HEK293 (cell line): ENCODE measurements around the gene ZFP36L1.

Experiments
- CTCF ChIA-PET: fragments of 350-600 bp; formaldehyde crosslinking; extraction: SDS; loops from one replicate; lab custom pipeline; 2021; ENCODE audit warnings: antibody characterized with exemption; lab: Yijun Ruan, JAX
- POLR2A ChIA-PET: fragments of 300-600 bp; formaldehyde crosslinking; extraction: SDS; loops from one replicate; lab custom pipeline; 2020; ENCODE audit warnings: antibody characterized with exemption, inconsistent platforms; lab: Yijun Ruan, JAX
- H3K27ac ChIP-seq: fragments of 200-500 bp; sonication (Bioruptor generic); 2 replicates; pipeline ENCODE4 v1.5.1; 2014; ENCODE audit warnings: low read depth, low read length, control low read depth, inconsistent platforms; ENCODE audit errors: extremely low read depth
- H3K36me3 ChIP-seq, 2 experiments: fragments of 200-500 bp in 1 of 2; sonication (Bioruptor generic) in 1 of 2; 1 replicate in 1 of 2; 2 replicates in 1 of 2; pipeline ENCODE4 v1.5.1; 2014 to 2017; ENCODE audit warnings: inconsistent platforms in 2 of 2, low read length in 2 of 2; ENCODE audit not compliant: control insufficient read depth in 2 of 2, insufficient read depth in 1 of 2
- H3K4me1 ChIP-seq: fragments of 200-500 bp; sonication (Bioruptor generic); 2 replicates; pipeline ENCODE4 v1.5.1; 2014; ENCODE audit warnings: mild to moderate bottlenecking, low read length, inconsistent platforms; ENCODE audit not compliant: control insufficient read depth, insufficient read depth
- H3K4me3 ChIP-seq: 2 replicates; pipeline ENCODE4 v1.5.1; 2011; ENCODE audit warnings: low read depth, mild to moderate bottlenecking, control low read depth, low read length, moderate library complexity
- H3K9me3 ChIP-seq: fragments of 200-500 bp; sonication (Bioruptor generic); 2 replicates; pipeline ENCODE4 v1.5.1; 2014; ENCODE audit warnings: low read depth, low read length, inconsistent platforms; ENCODE audit not compliant: control insufficient read depth, insufficient read depth
- CTCF ChIP-seq: fragments of 450-650 bp; formaldehyde crosslinking; IDR thresholded peaks from 2 replicates; pipeline ENCODE4 v1.5.1; 2016; ENCODE audit warnings: missing biosample characterization, missing genetic modification characterization
- OSR2 ChIP-seq: fragments of 450-650 bp; formaldehyde crosslinking; IDR thresholded peaks from 2 replicates; pipeline ENCODE4 v1.5.1; 2016; ENCODE audit warnings: missing biosample characterization, missing genetic modification characterization
- OVOL3 ChIP-seq: fragments of 450-650 bp; formaldehyde crosslinking; IDR thresholded peaks from 2 replicates; pipeline ENCODE4 v1.5.1; 2016; ENCODE audit warnings: missing biosample characterization, missing genetic modification characterization
- PBX3 ChIP-seq: sonication (generic); formaldehyde crosslinking; IDR thresholded peaks from 2 replicates; pipeline ENCODE4 v1.8.1; 2022; ENCODE audit warnings: mild to moderate bottlenecking, moderate library complexity, missing genetic modification reagents
- PRDM4 ChIP-seq: fragments of 450-650 bp; formaldehyde crosslinking; IDR thresholded peaks from 2 replicates; pipeline ENCODE4 v1.5.1; 2017; ENCODE audit warnings: missing biosample characterization, missing genetic modification characterization
- REST ChIP-seq: fragments of 450-650 bp; formaldehyde crosslinking; IDR thresholded peaks from 2 replicates; pipeline ENCODE4 v1.5.1; 2016; ENCODE audit warnings: missing biosample characterization, missing genetic modification characterization
- ZNF211 ChIP-seq: fragments of 450-650 bp; formaldehyde crosslinking; IDR thresholded peaks from 2 replicates; pipeline ENCODE4 v1.5.1; 2016; ENCODE audit warnings: low read depth, missing biosample characterization, missing genetic modification characterization
- ZNF239 ChIP-seq: fragments of 450-650 bp; formaldehyde crosslinking; IDR thresholded peaks from 2 replicates; pipeline ENCODE4 v1.5.1; 2016; ENCODE audit warnings: missing biosample characterization, missing genetic modification characterization
- ZNF292 ChIP-seq: fragments of 450-650 bp; formaldehyde crosslinking; IDR thresholded peaks from 2 replicates; pipeline ENCODE4 v1.5.1; 2016; ENCODE audit warnings: low read depth, missing biosample characterization, missing genetic modification characterization, borderline replicate concordance
- ZNF335 ChIP-seq: fragments of 450-650 bp; formaldehyde crosslinking; conservative IDR thresholded peaks from 2 replicates; pipeline ENCODE4 v1.5.1; 2016; ENCODE audit warnings: missing biosample characterization, missing genetic modification characterization
- ZNF544 ChIP-seq: fragments of 450-650 bp; formaldehyde crosslinking; IDR thresholded peaks from 2 replicates; pipeline ENCODE4 v1.5.0; 2017; ENCODE audit warnings: missing biosample characterization, missing genetic modification characterization
- ZNF623 ChIP-seq: fragments of 450-650 bp; formaldehyde crosslinking; IDR thresholded peaks from 2 replicates; pipeline ENCODE4 v1.5.1; 2016; ENCODE audit warnings: missing biosample characterization, missing genetic modification characterization
- ZNF660 ChIP-seq: fragments of 450-650 bp; IDR thresholded peaks from 2 replicates; pipeline ENCODE4 v1.5.1; 2018; ENCODE audit warnings: missing biosample characterization, mild to moderate bottlenecking, missing genetic modification characterization
- ZSCAN30 ChIP-seq: fragments of 450-650 bp; IDR thresholded peaks from 2 replicates; pipeline ENCODE4 v1.5.1; 2018; ENCODE audit warnings: missing biosample characterization, mild to moderate bottlenecking, missing genetic modification characterization, moderate library complexity
- ZSCAN4 ChIP-seq: fragments of 450-650 bp; formaldehyde crosslinking; IDR thresholded peaks from 2 replicates; pipeline ENCODE4 v1.5.1; 2017; ENCODE audit warnings: missing biosample characterization, missing genetic modification characterization

The ZFP36L1 gene

GRCh38 chr14:68785534-68786490 lies 7.1 kb downstream of the ZFP36L1 start (continued):
- TF ChIP-seq REST (no peak), ZNF211 (tag by site-specific recombination) (no peak), OVOL3 (tag by site-specific recombination) (no peak), ZNF335 (tag by site-specific recombination) (no peak)

GRCh38 chr14:68784978-68785533 lies 7.8 kb downstream of the ZFP36L1 start:
- no peak for TF ChIP-seq PBX3 (CRISPR knock-in tag)
- TF ChIP-seq OSR2 (tag by site-specific recombination), result no peak
- no peak for TF ChIP-seq ZNF623 (tag by site-specific recombination)
- no peak for TF ChIP-seq ZNF544 (tag by site-specific recombination)
- TF ChIP-seq ZSCAN30 (tag by site-specific recombination), result no peak
- no peak for TF ChIP-seq ZNF239 (tag by site-specific recombination)
- TF ChIP-seq ZNF292, result no peak
- no peak for TF ChIP-seq ZSCAN4 (tag by site-specific recombination)
- TF ChIP-seq CTCF (tag by site-specific recombination), result no peak
- no peak for TF ChIP-seq PRDM4 (tag by site-specific recombination)
- no peak for TF ChIP-seq ZNF660 (tag by site-specific recombination)
- CTCF ChIA-PET, result no interaction called here
- no peak overlapping the region for H3K27ac ChIP-seq
- H3K4me3 ChIP-seq, result no peak overlapping the region
- H3K9me3 ChIP-seq, result no peaks in the 10 kb centered on the region
- peaks cover 14 to 21% of the 10 kb centered on the region in 2 experiments for H3K36me3 ChIP-seq
- H3K4me1 ChIP-seq, result peaks cover 3% of the 10 kb centered on the region; the same call in 1 of the 2 replicates
- POLR2A ChIA-PET, result no interaction called here
